ENCODE data around the gene GASK1B.

The GASK1B gene

GRCh38 chr4:158172261-158173258, at the start of gene GASK1B:
GASK1B (minus strand) TSS chr4:158173025; CDS start chr4:158171375, 1,650 bp downstream.
- FAIRE-seq = peak; percentile 98

GRCh38 chr4:158219623-158220022, 46.8 kb upstream of the GASK1B start:
- no peak for FAIRE-seq

GRCh38 chr4:158217763-158218162, 44.9 kb upstream of the GASK1B start:
- FAIRE-seq = no peak

- no peak for FAIRE-seq
These were observed 42.0 kb upstream of the GASK1B start for GRCh38 chr4:158214856-158215255.

- no peak for FAIRE-seq
These were observed 40.6 kb upstream of the GASK1B start for GRCh38 chr4:158213466-158213865.

GRCh38 chr4:158211222-158211621, 38.4 kb upstream of the GASK1B start:
- no peak for FAIRE-seq

- FAIRE-seq = no peak
These were observed 37.3 kb upstream of the GASK1B start, which contains the start of gene TMEM144 for GRCh38 chr4:158209825-158210807. TMEM144 (plus strand) TSS chr4:158210486; CDS start chr4:158212668, 2,182 bp downstream.

GRCh38 chr4:158208963-158209640, 36.3 kb upstream of the GASK1B start:
- no peak for FAIRE-seq

GRCh38 chr4:158203929-158204328, 31.1 kb upstream of the GASK1B start:
- peak; percentile 88 for FAIRE-seq

GRCh38 chr4:158203436-158203835, 30.6 kb upstream of the GASK1B start:
- no peak for FAIRE-seq

GRCh38 chr4:158202481-158202880, 29.7 kb upstream of the GASK1B start:
- FAIRE-seq = no peak

GRCh38 chr4:158201876-158202275, 29.1 kb upstream of the GASK1B start:
- FAIRE-seq = no peak

- FAIRE-seq = no peak
These were observed 28.5 kb upstream of the GASK1B start for GRCh38 chr4:158201322-158201721.

GRCh38 chr4:158200214-158200613, 27.4 kb upstream of the GASK1B start:
- FAIRE-seq = no peak

GRCh38 chr4:158197194-158197776, 24.5 kb upstream of the GASK1B start:
- no peak for FAIRE-seq

GRCh38 chr4:158195297-158195696, 22.5 kb upstream of the GASK1B start:
- FAIRE-seq = no peak

- FAIRE-seq = peak; percentile 51
These were observed 20.4 kb upstream of the GASK1B start for GRCh38 chr4:158193171-158193749.

- FAIRE-seq = no peak
These were observed 19.8 kb upstream of the GASK1B start for GRCh38 chr4:158192439-158193158.

- no peak for FAIRE-seq
These were observed 17.9 kb upstream of the GASK1B start for GRCh38 chr4:158190718-158191117.

GRCh38 chr4:158189422-158189821, 16.6 kb upstream of the GASK1B start:
- FAIRE-seq = no peak

- no peak for FAIRE-seq
These were observed 14.0 kb upstream of the GASK1B start for GRCh38 chr4:158186815-158187214.
